Keratinocyte (primary cell): ENCODE measurements around the gene STAB2. TPM values are rescaled to one million over a fixed set of nuclear protein-coding genes. Genes with fewer than 3 reads are reported as not detected.

Source experiments
- DNase-seq: peaks from one replicate; pipeline ENCODE4 v3.0.0-alpha.2; 2011; ENCODE audit warnings: low read depth, missing footprints, low spot score
- FAIRE-seq: peaks from 2 replicates; lab custom pipeline; 2011; peaks lifted over from hg19 to GRCh38; lab: Jason Lieb, UNC
- H2AFZ ChIP-seq: 2 replicates; pipeline ENCODE4 v1.6.0; 2012; ENCODE audit warnings: low read length, control low read depth, inconsistent platforms; ENCODE audit not compliant: control insufficient read depth
- H3K27ac ChIP-seq: 2 replicates; pipeline ENCODE4 v1.5.1; 2011; ENCODE audit warnings: low read length; ENCODE audit not compliant: control insufficient read depth, insufficient read depth
- H3K27me3 ChIP-seq: 3 replicates; pipeline ENCODE4 v1.6.0; 2011; ENCODE audit warnings: low read length; ENCODE audit not compliant: control insufficient read depth, insufficient read depth; ENCODE audit errors: extremely low read depth
- H3K36me3 ChIP-seq, 2 experiments: 2 replicates in 1 of 2; 3 replicates in 1 of 2; pipeline ENCODE4 v1.5.1; 2011; ENCODE audit warnings: low read length in 2 of 2, mild to moderate bottlenecking in 1 of 2; ENCODE audit not compliant: control insufficient read depth in 2 of 2, insufficient read depth in 2 of 2; ENCODE audit errors: extremely low read depth in 1 of 2
- H3K4me1 ChIP-seq: 3 replicates; pipeline ENCODE4 v1.5.1; 2011; ENCODE audit warnings: low read length; ENCODE audit not compliant: control insufficient read depth, insufficient read depth; ENCODE audit errors: extremely low read depth
- H3K4me2 ChIP-seq: 3 replicates; pipeline ENCODE4 v1.6.0; 2011; ENCODE audit warnings: low read depth, low read length; ENCODE audit not compliant: control insufficient read depth, insufficient read depth; ENCODE audit errors: extremely low read depth
- H3K4me3 ChIP-seq, 3 experiments: fragments of 200-600 bp in 1 of 3; sonication (generic) in 1 of 3; 2 replicates in 2 of 3; 3 replicates in 1 of 3; pipeline ENCODE4 v1.5.1; 2011 to 2016; ENCODE audit warnings: low read length in 3 of 3, mild to moderate bottlenecking in 3 of 3, control low read depth in 2 of 3, inconsistent platforms in 1 of 3, low read depth in 1 of 3, mixed read lengths in 1 of 3, mixed run types in 1 of 3, moderate library complexity in 1 of 3; ENCODE audit not compliant: control insufficient read depth in 2 of 3, insufficient read depth in 2 of 3; ENCODE audit errors: extremely low read depth in 1 of 3
- H3K79me2 ChIP-seq: 2 replicates; pipeline ENCODE4 v1.6.0; 2012; ENCODE audit warnings: low read length; ENCODE audit not compliant: control insufficient read depth, insufficient read depth
- H3K9ac ChIP-seq: 3 replicates; pipeline ENCODE4 v1.6.0; 2011; ENCODE audit warnings: low read length; ENCODE audit not compliant: control insufficient read depth, insufficient read depth; ENCODE audit errors: extremely low read depth
- H3K9me1 ChIP-seq: 3 replicates; pipeline ENCODE4 v1.6.0; 2011; ENCODE audit warnings: low read length; ENCODE audit not compliant: control insufficient read depth, insufficient read depth; ENCODE audit errors: extremely low read depth
- H3K9me3 ChIP-seq: 2 replicates; pipeline ENCODE4 v1.5.1; 2012; ENCODE audit warnings: low read depth, low read length; ENCODE audit not compliant: control insufficient read depth
- H4K20me1 ChIP-seq: 3 replicates; pipeline ENCODE4 v1.6.0; 2011; ENCODE audit warnings: low read length; ENCODE audit not compliant: control insufficient read depth, insufficient read depth; ENCODE audit errors: extremely low read depth
- CTCF ChIP-seq, 3 experiments: IDR thresholded peaks in 1 of 3; conservative IDR thresholded peaks in 1 of 3; optimal IDR thresholded peaks in 1 of 3; 2 replicates in 2 of 3; 3 replicates in 1 of 3; pipeline versions ENCODE3 to v1.5.1; 2011; ENCODE audit warnings: low read length in 3 of 3, mild to moderate bottlenecking in 3 of 3, moderate library complexity in 2 of 3, control low read depth in 1 of 3, inconsistent platforms in 1 of 3; ENCODE audit not compliant: insufficient read depth in 2 of 3; ENCODE audit errors: extremely low read depth in 1 of 3
- EZH2 ChIP-seq: IDR thresholded peaks from one replicate; pipeline ENCODE4 v1.6.1; 2012; ENCODE audit warnings: inconsistent platforms, mild to moderate bottlenecking, low read length, moderate library complexity
- dilution Hi-C: fragments of 300-500 bp; cut with MboI; formaldehyde crosslinking; loops from one replicate; pipeline ENCODE4 v1.7.0; 2020; ENCODE audit warnings: low sequenced_read_pairs; ENCODE audit not compliant: extremely low pct_ligation_motif_present
- polyA plus RNA-seq, 5 experiments: library from polyadenylated mRNA; depleted of rRNA in 3 of 5; stranded (reverse) in 3 of 5; stranded (forward) in 1 of 5; unstranded in 1 of 5; fragments of >200 nt; gene quantifications; 1 replicate in 1 of 5; 2 replicates in 3 of 5; 3 replicates in 1 of 5; pipeline versions ENCODE4 v1.2.1 to v1.2.3, GENCODE V29; 2011 to 2012; ENCODE audit warnings: missing spikeins in 2 of 5, low read depth in 1 of 5, low replicate concordance in 1 of 5

The STAB2 gene
- polyA plus RNA-seq, 1 donor (not counting 4 experiments of a cell fraction or from before 2014, with no cell fraction given) = not detected

- Histone ChIP-seq H3K27me3 (no peaks in the 10 kb centered on the region), H3K4me3 (no peak overlapping the region), H3K36me3 (peaks cover 30 to 43% of the 10 kb centered on the region in 2 experiments), H4K20me1 (no peaks in the 10 kb centered on the region), H3K4me1 (peaks cover 2% of the 10 kb centered on the region), H3K27ac (no peak overlapping the region), H3K9me1 (no peaks in the 10 kb centered on the region), H3K79me2 (peaks cover 3% of the 10 kb centered on the region), H3K9ac (no peak overlapping the region), H3K9me3 (no peaks in the 10 kb centered on the region), H3K4me2 (no peak overlapping the region), H2AFZ (no peak overlapping the region)
- TF ChIP-seq CTCF (optimal IDR thresholded peaks at IDR 0.05 in 1 of 3, IDR thresholded peaks at IDR 0.05 in 1 of 3, conservative IDR thresholded peaks at IDR 0.05 in 1 of 3; ENCODE audit: extremely low read depth in 1 of 3, insufficient read depth in 2 of 3, low read length in 3 of 3) = no peak
- TF ChIP-seq EZH2 = no peak
- DNase-seq = no peak
- dilution Hi-C loops = no loop called here
- peak; percentile 13 for FAIRE-seq
These were observed 207.5 kb downstream of the STAB2 start for GRCh38 chr12:103794309-103795213.

- Histone ChIP-seq H2AFZ (no peak overlapping the region), H3K4me2 (no peak overlapping the region), H3K79me2 (peaks cover 5% of the 10 kb centered on the region), H3K4me3 (no peak overlapping the region), H3K27me3 (no peaks in the 10 kb centered on the region), H3K9me1 (no peaks in the 10 kb centered on the region), H3K36me3 (peaks cover 20 to 29% of the 10 kb centered on the region in 2 experiments), H3K27ac (no peak overlapping the region), H3K4me1 (peaks cover 39% of the 10 kb centered on the region), H4K20me1 (no peaks in the 10 kb centered on the region), H3K9me3 (no peaks in the 10 kb centered on the region), H3K9ac (no peak overlapping the region)
- TF ChIP-seq EZH2 = no peak
- no peak for TF ChIP-seq CTCF (optimal IDR thresholded peaks at IDR 0.05 in 1 of 3, IDR thresholded peaks at IDR 0.05 in 1 of 3, conservative IDR thresholded peaks at IDR 0.05 in 1 of 3; ENCODE audit: extremely low read depth in 1 of 3, insufficient read depth in 2 of 3, low read length in 3 of 3)
- DNase-seq (no peak), FAIRE-seq (no peak)
- dilution Hi-C loops = no loop called here
These were observed 211.5 kb downstream of the STAB2 start for GRCh38 chr12:103798586-103798985.
